ENCODE measurements around the gene RAB31.

DNA sequence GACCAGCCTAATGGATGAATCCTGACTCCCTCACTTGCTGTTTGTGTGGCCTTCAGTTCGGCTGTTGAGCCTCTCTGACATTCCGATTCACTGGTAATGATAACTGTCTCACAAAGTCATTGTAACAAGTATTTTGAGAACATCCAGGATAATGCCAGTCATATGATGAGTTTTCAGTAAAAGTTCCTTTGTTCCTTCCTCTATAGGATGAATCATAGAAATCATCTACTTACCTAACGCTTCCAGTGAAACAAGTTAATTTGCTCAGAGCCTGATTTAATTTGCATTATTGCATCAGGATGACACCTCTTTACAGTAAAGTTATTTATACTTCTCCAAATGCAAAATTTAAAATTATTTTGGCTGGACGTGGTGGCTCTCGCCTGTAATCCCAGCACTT, 32.0 kb downstream of the RAB31 start:
- TF ChIP-seq POLR2A (IDR thresholded peaks at IDR 0.05) = no peak
- TF ChIP-seq, protein P1, sequence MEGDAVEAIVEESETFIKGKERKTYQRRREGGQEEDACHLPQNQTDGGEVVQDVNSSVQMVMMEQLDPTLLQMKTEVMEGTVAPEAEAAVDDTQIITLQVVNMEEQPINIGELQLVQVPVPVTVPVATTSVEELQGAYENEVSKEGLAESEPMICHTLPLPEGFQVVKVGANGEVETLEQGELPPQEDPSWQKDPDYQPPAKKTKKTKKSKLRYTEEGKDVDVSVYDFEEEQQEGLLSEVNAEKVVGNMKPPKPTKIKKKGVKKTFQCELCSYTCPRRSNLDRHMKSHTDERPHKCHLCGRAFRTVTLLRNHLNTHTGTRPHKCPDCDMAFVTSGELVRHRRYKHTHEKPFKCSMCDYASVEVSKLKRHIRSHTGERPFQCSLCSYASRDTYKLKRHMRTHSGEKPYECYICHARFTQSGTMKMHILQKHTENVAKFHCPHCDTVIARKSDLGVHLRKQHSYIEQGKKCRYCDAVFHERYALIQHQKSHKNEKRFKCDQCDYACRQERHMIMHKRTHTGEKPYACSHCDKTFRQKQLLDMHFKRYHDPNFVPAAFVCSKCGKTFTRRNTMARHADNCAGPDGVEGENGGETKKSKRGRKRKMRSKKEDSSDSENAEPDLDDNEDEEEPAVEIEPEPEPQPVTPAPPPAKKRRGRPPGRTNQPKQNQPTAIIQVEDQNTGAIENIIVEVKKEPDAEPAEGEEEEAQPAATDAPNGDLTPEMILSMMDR (IDR thresholded peaks at IDR 0.05 in 4 of 5, conservative IDR thresholded peaks at IDR 0.05 in 1 of 5) = no peak

Measured in gastrocnemius medialis (tissue), 4 donors.